Lower leg skin (tissue), 3 donors: Measurements from ENCODE around the gene AFAP1L2.

Source experiments
- POLR2A ChIP-seq, 2 donors: fragments of 450-650 bp; IDR thresholded peaks; one replicate each; pipeline ENCODE4 v1.6.1; 2016 to 2017; ENCODE audit warnings: antibody characterized with exemption in 2 of 2, mild to moderate bottlenecking in 1 of 2, moderate library complexity in 1 of 2
- TF ChIP-seq, protein P1 (sequence below), 3 donors: fragments of 450-650 bp; IDR thresholded peaks; one replicate each; pipeline ENCODE4 v1.5.1; 2016; ENCODE audit warnings: antibody characterized with exemption in 3 of 3, mild to moderate bottlenecking in 3 of 3, moderate library complexity in 2 of 3

DNA sequence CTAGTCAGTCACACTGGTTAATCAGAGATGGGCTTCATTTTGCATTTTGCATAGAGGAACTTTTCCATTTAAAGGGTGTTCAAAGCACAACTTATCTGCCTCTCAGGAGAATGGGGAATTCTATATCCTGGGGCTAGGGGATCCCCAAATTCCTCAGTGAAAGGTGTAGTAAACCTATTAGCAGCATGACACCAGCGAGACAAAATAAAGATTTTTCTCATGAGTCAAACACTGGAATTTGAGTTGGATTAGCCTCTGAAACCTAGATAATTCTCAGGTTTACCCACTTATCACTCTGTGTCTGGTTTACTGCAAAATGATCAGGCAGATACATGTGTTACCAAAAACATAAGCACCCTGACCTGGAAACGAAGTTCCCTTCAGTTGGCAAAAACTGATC, 2.1 kb downstream of the AFAP1L2 start:
- TF ChIP-seq, protein P1, sequence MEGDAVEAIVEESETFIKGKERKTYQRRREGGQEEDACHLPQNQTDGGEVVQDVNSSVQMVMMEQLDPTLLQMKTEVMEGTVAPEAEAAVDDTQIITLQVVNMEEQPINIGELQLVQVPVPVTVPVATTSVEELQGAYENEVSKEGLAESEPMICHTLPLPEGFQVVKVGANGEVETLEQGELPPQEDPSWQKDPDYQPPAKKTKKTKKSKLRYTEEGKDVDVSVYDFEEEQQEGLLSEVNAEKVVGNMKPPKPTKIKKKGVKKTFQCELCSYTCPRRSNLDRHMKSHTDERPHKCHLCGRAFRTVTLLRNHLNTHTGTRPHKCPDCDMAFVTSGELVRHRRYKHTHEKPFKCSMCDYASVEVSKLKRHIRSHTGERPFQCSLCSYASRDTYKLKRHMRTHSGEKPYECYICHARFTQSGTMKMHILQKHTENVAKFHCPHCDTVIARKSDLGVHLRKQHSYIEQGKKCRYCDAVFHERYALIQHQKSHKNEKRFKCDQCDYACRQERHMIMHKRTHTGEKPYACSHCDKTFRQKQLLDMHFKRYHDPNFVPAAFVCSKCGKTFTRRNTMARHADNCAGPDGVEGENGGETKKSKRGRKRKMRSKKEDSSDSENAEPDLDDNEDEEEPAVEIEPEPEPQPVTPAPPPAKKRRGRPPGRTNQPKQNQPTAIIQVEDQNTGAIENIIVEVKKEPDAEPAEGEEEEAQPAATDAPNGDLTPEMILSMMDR (IDR thresholded peaks at IDR 0.05): no peak
- TF ChIP-seq POLR2A (IDR thresholded peaks at IDR 0.05): no peak
